T-cell (primary cell): ENCODE results near the gene RARG. TPM values are rescaled to one million over a fixed set of nuclear protein-coding genes. Genes with fewer than 3 reads are reported as not detected.

Experiments used
- ATAC-seq, 4 experiments: fragments of 200-7000 bp in 3 of 4; fragments of 150-1000 bp in 1 of 4; cut with Tn5 transposase; replicated peaks in 1 of 4; 1 replicate in 3 of 4; 2 replicates in 1 of 4; pipeline ENCODE4 v1.10.0; 2021; ENCODE audit warnings: moderate library complexity in 3 of 4, mild to moderate bottlenecking in 2 of 4, moderate number of reproducible peaks in 1 of 4
- CTCF ChIA-PET, 2 donors: fragments of 300-600 bp; sonication (Branson Sonifier 250); formaldehyde crosslinking; loops; one replicate each; lab custom pipeline; 2022; ENCODE audit warnings: antibody characterized with exemption in 2 of 2; lab: Charles Lee
- POLR2A ChIA-PET, 2 donors: fragments of 300-600 bp; sonication (Branson Sonifier 250); formaldehyde crosslinking; loops; one replicate each; lab custom pipeline; 2022; ENCODE audit warnings: antibody characterized with exemption in 2 of 2; lab: Charles Lee
- DNase-seq, 35 experiments: peaks; one replicate each; pipeline versions ENCODE4 v3.0.0 to v3.0.0-alpha.2; 2013 to 2023
- H3K27ac ChIP-seq: one replicate; pipeline ENCODE4 v1.5.1; 2013; ENCODE audit warnings: low read length
- H3K27me3 ChIP-seq, 2 experiments: replicated peaks in 1 of 2; 1 replicate in 1 of 2; 2 replicates in 1 of 2; pipeline versions ENCODE4 v1.6.1 to v1.7.0; 2013; ENCODE audit warnings: low read length in 1 of 2, mixed read lengths in 1 of 2; ENCODE audit not compliant: control insufficient read depth in 2 of 2, insufficient read depth in 2 of 2; ENCODE audit errors: extremely low read depth in 1 of 2
- H3K36me3 ChIP-seq, 2 donors: 1 replicate in 1 of 2; 2 replicates in 1 of 2; pipeline versions ENCODE4 v1.6.1 to v1.7.0; 2013; ENCODE audit warnings: low read length in 1 of 2; ENCODE audit not compliant: control insufficient read depth in 2 of 2, insufficient read depth in 1 of 2; ENCODE audit errors: extremely low read depth in 1 of 2
- H3K4me1 ChIP-seq, 2 experiments: 1 replicate in 1 of 2; 2 replicates in 1 of 2; pipeline versions ENCODE4 v1.6.1 to v1.7.0; 2013; ENCODE audit warnings: low read length in 2 of 2, mixed read lengths in 1 of 2; ENCODE audit not compliant: insufficient read depth in 2 of 2, control insufficient read depth in 1 of 2; ENCODE audit errors: extremely low read depth in 1 of 2
- H3K4me3 ChIP-seq, 2 donors: 1 replicate in 1 of 2; 2 replicates in 1 of 2; pipeline versions ENCODE4 v1.5.1 to v1.7.0; 2013; ENCODE audit warnings: mild to moderate bottlenecking in 2 of 2, low read length in 1 of 2, moderate library complexity in 1 of 2; ENCODE audit not compliant: control insufficient read depth in 1 of 2; ENCODE audit errors: extremely low read depth in 1 of 2
- H3K9me3 ChIP-seq: 2 replicates; pipeline ENCODE4 v1.7.0; 2013
- H3K27ac Mint-ChIP-seq, 2 donors: one replicate each; pipeline ENCODE4 v1.8.0; 2020 to 2021; ENCODE audit warnings: mild to moderate bottlenecking in 2 of 2, mixed read lengths in 2 of 2
- H3K27me3 Mint-ChIP-seq, 2 donors: one replicate each; pipeline ENCODE4 v1.8.0; 2021 to 2022; ENCODE audit warnings: mixed read lengths in 2 of 2
- H3K36me3 Mint-ChIP-seq: one replicate; pipeline ENCODE4 v1.8.0; 2021; ENCODE audit warnings: mixed read lengths
- H3K4me1 Mint-ChIP-seq, 3 donors: one replicate each; pipeline ENCODE4 v1.8.0; 2020 to 2022; ENCODE audit warnings: mixed read lengths in 3 of 3, mild to moderate bottlenecking in 1 of 3
- H3K4me3 Mint-ChIP-seq, 3 donors: one replicate each; pipeline ENCODE4 v1.8.0; 2020 to 2022; ENCODE audit warnings: mild to moderate bottlenecking in 3 of 3, mixed read lengths in 3 of 3, moderate library complexity in 3 of 3
- H3K9me3 Mint-ChIP-seq, 3 donors: one replicate each; pipeline ENCODE4 v1.8.0; 2020 to 2022; ENCODE audit warnings: mixed read lengths in 3 of 3
- WGBS: methylation state at CpG from one replicate; pipeline ENCODE4 v1.1.5; 2013; ENCODE audit warnings: missing lambda C conversion rate; ENCODE audit not compliant: insufficient coverage; 5-methylcytosine and 5-hydroxymethylcytosine counted together
- total RNA-seq, 35 experiments: library from RNA in 6 of 35; stranded (reverse) in 6 of 35; fragments of 120-200 nt in 1 of 35; gene quantifications; one replicate each; pipeline versions ENCODE4 v1.2.1 to v1.2.4 and lab custom pipeline; 2013 to 2026

Gene RARG
- total RNA-seq, 5 donors from 2014 or later (not counting 1 experiment from before 2014, with no cell fraction given), result 20.3 to 91.3 (median 74.2) TPM

- peak overlapping the region; percentile 93 to 94 for H3K27ac Mint-ChIP-seq
These were observed 845 bp upstream of the RARG start for GRCh38 chr12:53232646-53233461.

GRCh38 chr12:53231671-53231920 lies 413 bp downstream of the RARG start:
- ATAC-seq (no peak), DNase-seq (no peak)
- no peaks in the 10 kb centered on the region for H3K9me3 ChIP-seq
- H3K9me3 Mint-ChIP-seq, result no peaks in the 10 kb centered on the region
- H3K36me3 Mint-ChIP-seq, result peaks cover 4% of the 10 kb centered on the region
- H3K27ac Mint-ChIP-seq, result peak overlapping the region; percentile 85 to 86
- WGBS, result 0% methylated on average over 9 of the region's 9 CpGs
- H3K27me3 Mint-ChIP-seq, result no peaks in the 10 kb centered on the region
- ChIA-PET CTCF (no interaction called here), POLR2A (no interaction called here)
- H3K4me1 ChIP-seq, result peaks cover 24 to 89% of the 10 kb centered on the region in 2 experiments
- peak overlapping the region; percentile 73 for H3K27ac ChIP-seq
- no peaks in the 10 kb centered on the region for H3K27me3 ChIP-seq
- peak overlapping the region in 1 of 2 donors; percentile 53 for H3K4me3 ChIP-seq
- H3K4me1 Mint-ChIP-seq, result peaks cover 53 to 77% (median 73%) of the 10 kb centered on the region in 3 donors
- peak overlapping the region; percentile 62 to 93 (median 75) for H3K4me3 Mint-ChIP-seq
- peaks cover 0 to 2% of the 10 kb centered on the region in 2 donors for H3K36me3 ChIP-seq

More at GRCh38 chr12:53232646-53233461, 845 bp upstream of the RARG start:
- H3K9me3 ChIP-seq, result no peaks in the 10 kb centered on the region
- peak in 23 of 35 experiments; percentile 24 to 58 (median 39) for DNase-seq
- Mint-ChIP-seq H3K36me3 (no peaks in the 10 kb centered on the region), H3K27me3 (no peaks in the 10 kb centered on the region), H3K4me3 (peak overlapping the region; percentile 84 to 93 (median 86)), H3K4me1 (peaks cover 57 to 81% (median 80%) of the 10 kb centered on the region in 3 donors), H3K9me3 (no peaks in the 10 kb centered on the region)
- ChIA-PET CTCF (interaction anchor here in 1 of 2 donors (0.6 kb wide), 1 partner anchor 58 kb away, joined by 4 read pairs; no protein-coding TSS in a partner anchor), POLR2A (no interaction called here)
- peak overlapping the region; percentile 50 to 53 for H3K4me3 ChIP-seq
- peak overlapping the region; percentile 94 for H3K27ac ChIP-seq
- H3K4me1 ChIP-seq, result peaks cover 24 to 83% of the 10 kb centered on the region in 2 experiments
- no peaks in the 10 kb centered on the region for H3K27me3 ChIP-seq
- 28% methylated on average over 2 of the region's 11 CpGs for WGBS
- ATAC-seq, result peak; percentile 29 to 53 (median 36)
- no peaks in the 10 kb centered on the region for H3K36me3 ChIP-seq

GRCh38 chr12:53230108-53230845 lies 1.7 kb downstream of the RARG start:
- no peaks in the 10 kb centered on the region for H3K27me3 ChIP-seq
- H3K9me3 ChIP-seq, result no peaks in the 10 kb centered on the region
- H3K4me3 ChIP-seq, result no peak overlapping the region
- Mint-ChIP-seq H3K36me3 (peaks cover 4% of the 10 kb centered on the region), H3K4me3 (peak overlapping the region; percentile 11 to 42 (median 18)), H3K9me3 (no peaks in the 10 kb centered on the region), H3K4me1 (peaks cover 50 to 74% (median 69%) of the 10 kb centered on the region in 3 donors), H3K27me3 (no peaks in the 10 kb centered on the region), H3K27ac (peak overlapping the region; percentile 84 to 92)
- no peak for DNase-seq
- H3K27ac ChIP-seq, result peak overlapping the region; percentile 73
- ChIA-PET POLR2A (no interaction called here), CTCF (interaction anchor here in 1 of 2 donors (1.3 kb wide), 1 partner anchor 10 kb away, joined by 3 read pairs; no protein-coding TSS in a partner anchor)
- H3K4me1 ChIP-seq, result peaks cover 19 to 86% of the 10 kb centered on the region in 2 experiments
- H3K36me3 ChIP-seq, result peaks cover 0 to 2% of the 10 kb centered on the region in 2 donors
- WGBS, result 81% methylated on average over 3 of the region's 10 CpGs
- no peak for ATAC-seq

GRCh38 chr12:53229454-53229853 lies 2.6 kb downstream of the RARG start:
- DNase-seq (no peak), ATAC-seq (no peak)
- Mint-ChIP-seq H3K27me3 (no peaks in the 10 kb centered on the region), H3K27ac (peak overlapping the region; percentile 84 to 92), H3K4me3 (peak overlapping the region; percentile 4 to 18 (median 11)), H3K9me3 (no peaks in the 10 kb centered on the region), H3K36me3 (peaks cover 4% of the 10 kb centered on the region), H3K4me1 (peaks cover 58 to 74% (median 70%) of the 10 kb centered on the region in 3 donors)
- Histone ChIP-seq H3K9me3 (no peaks in the 10 kb centered on the region), H3K36me3 (peaks cover 0 to 2% of the 10 kb centered on the region in 2 donors), H3K27me3 (no peaks in the 10 kb centered on the region), H3K27ac (peak overlapping the region; percentile 73), H3K4me1 (peaks cover 26 to 86% of the 10 kb centered on the region in 2 experiments), H3K4me3 (no peak overlapping the region)
- POLR2A ChIA-PET, result no interaction called here
- CTCF ChIA-PET, result interaction anchor here (0.6 to 1.3 kb wide), 3 partner anchors 9 to 23 kb away, joined by 3 read pairs; a partner anchor contains a TSS
- WGBS, result 88% methylated on average over 1 of the region's 2 CpGs

GRCh38 chr12:53227836-53228235 lies 4.2 kb downstream of the RARG start:
- no peaks in the 10 kb centered on the region for H3K9me3 Mint-ChIP-seq
- H3K36me3 Mint-ChIP-seq, result peaks cover 4% of the 10 kb centered on the region
- Histone ChIP-seq H3K9me3 (no peaks in the 10 kb centered on the region), H3K27ac (peak overlapping the region; percentile 14), H3K4me3 (no peak overlapping the region), H3K4me1 (peaks cover 29 to 86% of the 10 kb centered on the region in 2 experiments), H3K36me3 (peaks cover 0 to 2% of the 10 kb centered on the region in 2 donors), H3K27me3 (no peaks in the 10 kb centered on the region)
- DNase-seq (no peak), ATAC-seq (no peak)
- H3K4me1 Mint-ChIP-seq, result peaks cover 62 to 77% (median 70%) of the 10 kb centered on the region in 3 donors
- CTCF ChIA-PET, result interaction anchor here in 1 of 2 donors (0.6 to 1.3 kb wide), 2 partner anchors 14 to 41 kb away, joined by 3 read pairs; partner anchors contain the start of gene ESPL1
- H3K4me3 Mint-ChIP-seq, result no peak overlapping the region
- H3K27ac Mint-ChIP-seq, result peak overlapping the region; percentile 84 to 92
- H3K27me3 Mint-ChIP-seq, result no peaks in the 10 kb centered on the region
- POLR2A ChIA-PET, result interaction anchor here in 1 of 2 donors (0.5 to 0.6 kb wide), 2 partner anchors 8 to 200 kb away, joined by 4 read pairs; no protein-coding TSS in a partner anchor
- WGBS, result no CpG with 5 or more reads among the region's 1 CpG

GRCh38 chr12:53227341-53227740 lies 4.7 kb downstream of the RARG start:
- ATAC-seq (no peak), DNase-seq (no peak)
- POLR2A ChIA-PET, result interaction anchor here in 1 of 2 donors (0.5 to 0.6 kb wide), 2 partner anchors 8 to 200 kb away, joined by 4 read pairs; no protein-coding TSS in a partner anchor
- Mint-ChIP-seq H3K27me3 (no peaks in the 10 kb centered on the region), H3K9me3 (no peaks in the 10 kb centered on the region), H3K27ac (peak overlapping the region; percentile 65 to 70), H3K36me3 (peaks cover 4% of the 10 kb centered on the region), H3K4me3 (no peak overlapping the region), H3K4me1 (peaks cover 62 to 77% (median 70%) of the 10 kb centered on the region in 3 donors)
- H3K9me3 ChIP-seq, result no peaks in the 10 kb centered on the region
- WGBS, result 99% methylated on average over 10 of the region's 11 CpGs
- peaks cover 0 to 2% of the 10 kb centered on the region in 2 donors for H3K36me3 ChIP-seq
- no peaks in the 10 kb centered on the region for H3K27me3 ChIP-seq
- no peak overlapping the region for H3K4me3 ChIP-seq
- peaks cover 31 to 86% of the 10 kb centered on the region in 2 experiments for H3K4me1 ChIP-seq
- CTCF ChIA-PET, result interaction anchor here in 1 of 2 donors (1.3 kb wide), 1 partner anchor 14 kb away, joined by 3 read pairs; no protein-coding TSS in a partner anchor
- H3K27ac ChIP-seq, result no peak overlapping the region
